Chondrocyte (in vitro differentiated cells): ENCODE results near the gene DNAH1. TPM values are rescaled to one million over a fixed set of nuclear protein-coding genes. Genes with fewer than 3 reads are reported as not detected.

Experiments
- DNase-seq: peaks from one replicate; pipeline ENCODE4 v3.0.0; 2021; ENCODE audit warnings: mixed read lengths, low spot score
- H3K27ac Mint-ChIP-seq: one replicate; pipeline ENCODE4 v1.8.0; 2021; ENCODE audit warnings: mild to moderate bottlenecking, moderate library complexity, mixed read lengths; ENCODE audit not compliant: unreplicated experiment
- H3K27me3 Mint-ChIP-seq: 2 replicates; pipeline ENCODE4 v1.8.0; 2021; ENCODE audit warnings: low read depth, mixed read lengths
- H3K36me3 Mint-ChIP-seq: 2 replicates; pipeline ENCODE4 v1.8.0; 2021; ENCODE audit warnings: low read depth, mixed read lengths
- H3K4me1 Mint-ChIP-seq: 2 replicates; pipeline ENCODE4 v1.8.0; 2021; ENCODE audit warnings: low read depth, mild to moderate bottlenecking, mixed read lengths
- H3K4me3 Mint-ChIP-seq: one replicate; pipeline ENCODE4 v1.8.0; 2021; ENCODE audit warnings: mild to moderate bottlenecking, moderate library complexity, mixed read lengths; ENCODE audit not compliant: unreplicated experiment
- H3K9me3 Mint-ChIP-seq: 2 replicates; pipeline ENCODE4 v1.8.0; 2021; ENCODE audit warnings: low read depth, mixed read lengths
- total RNA-seq: library from RNA; stranded (reverse); gene quantifications from 3 replicates; pipeline ENCODE4 v1.2.1, GENCODE V29; 2021
- TF ChIP-seq, protein P1 (sequence below): fragments of 200-600 bp; sonication (generic); IDR thresholded peaks from 2 replicates; pipeline ENCODE4 v1.5.0; 2021; ENCODE audit warnings: antibody characterized with exemption, mild to moderate bottlenecking, moderate library complexity

The DNAH1 gene
- total RNA-seq, 1 donor from 2014 or later: 5.0 TPM

GRCh38 chr3:52349131-52349530 lies 33.0 kb downstream of the DNAH1 start:
- Mint-ChIP-seq H3K4me1 (peaks cover 7% of the 10 kb centered on the region), H3K36me3 (peaks cover 7% of the 10 kb centered on the region), H3K4me3 (no peak overlapping the region), H3K27ac (no peak overlapping the region), H3K27me3 (no peaks in the 10 kb centered on the region), H3K9me3 (no peaks in the 10 kb centered on the region)
- peak; percentile 59 for DNase-seq
- TF ChIP-seq, protein P1, sequence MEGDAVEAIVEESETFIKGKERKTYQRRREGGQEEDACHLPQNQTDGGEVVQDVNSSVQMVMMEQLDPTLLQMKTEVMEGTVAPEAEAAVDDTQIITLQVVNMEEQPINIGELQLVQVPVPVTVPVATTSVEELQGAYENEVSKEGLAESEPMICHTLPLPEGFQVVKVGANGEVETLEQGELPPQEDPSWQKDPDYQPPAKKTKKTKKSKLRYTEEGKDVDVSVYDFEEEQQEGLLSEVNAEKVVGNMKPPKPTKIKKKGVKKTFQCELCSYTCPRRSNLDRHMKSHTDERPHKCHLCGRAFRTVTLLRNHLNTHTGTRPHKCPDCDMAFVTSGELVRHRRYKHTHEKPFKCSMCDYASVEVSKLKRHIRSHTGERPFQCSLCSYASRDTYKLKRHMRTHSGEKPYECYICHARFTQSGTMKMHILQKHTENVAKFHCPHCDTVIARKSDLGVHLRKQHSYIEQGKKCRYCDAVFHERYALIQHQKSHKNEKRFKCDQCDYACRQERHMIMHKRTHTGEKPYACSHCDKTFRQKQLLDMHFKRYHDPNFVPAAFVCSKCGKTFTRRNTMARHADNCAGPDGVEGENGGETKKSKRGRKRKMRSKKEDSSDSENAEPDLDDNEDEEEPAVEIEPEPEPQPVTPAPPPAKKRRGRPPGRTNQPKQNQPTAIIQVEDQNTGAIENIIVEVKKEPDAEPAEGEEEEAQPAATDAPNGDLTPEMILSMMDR: no peak

- H3K9me3 Mint-ChIP-seq: no peaks in the 10 kb centered on the region
- peaks cover 5% of the 10 kb centered on the region for H3K36me3 Mint-ChIP-seq
- H3K27me3 Mint-ChIP-seq: no peaks in the 10 kb centered on the region
- H3K27ac Mint-ChIP-seq: no peak overlapping the region
- no peak overlapping the region for H3K4me3 Mint-ChIP-seq
- H3K4me1 Mint-ChIP-seq: peaks cover 7% of the 10 kb centered on the region
- TF ChIP-seq, protein P1: no peak
- peak; percentile 85 for DNase-seq
Measured at GRCh38 chr3:52349611-52350395, 33.7 kb downstream of the DNAH1 start.

GRCh38 chr3:52350416-52350815 lies 34.3 kb downstream of the DNAH1 start:
- no peaks in the 10 kb centered on the region for H3K9me3 Mint-ChIP-seq
- no peaks in the 10 kb centered on the region for H3K27me3 Mint-ChIP-seq
- DNase-seq: peak; percentile 43

GRCh38 chr3:52350981-52351761 lies 35.1 kb downstream of the DNAH1 start:
- TF ChIP-seq, protein P1: no peak
- Mint-ChIP-seq H3K4me1 (peaks cover 7% of the 10 kb centered on the region), H3K4me3 (no peak overlapping the region), H3K27ac (no peak overlapping the region), H3K36me3 (peaks cover 5% of the 10 kb centered on the region), H3K9me3 (no peaks in the 10 kb centered on the region), H3K27me3 (no peaks in the 10 kb centered on the region)
- DNase-seq: peak; percentile 76

More at GRCh38 chr3:52350416-52350815, 34.3 kb downstream of the DNAH1 start:
- TF ChIP-seq, protein P1: no peak
- Mint-ChIP-seq H3K36me3 (peaks cover 5% of the 10 kb centered on the region), H3K4me3 (no peak overlapping the region), H3K27ac (no peak overlapping the region), H3K4me1 (peaks cover 7% of the 10 kb centered on the region)

- H3K36me3 Mint-ChIP-seq: peaks cover 5% of the 10 kb centered on the region
- H3K4me3 Mint-ChIP-seq: no peak overlapping the region
- TF ChIP-seq, protein P1: no peak
- no peak overlapping the region for H3K27ac Mint-ChIP-seq
- peaks cover 3% of the 10 kb centered on the region for H3K4me1 Mint-ChIP-seq
- H3K27me3 Mint-ChIP-seq: no peaks in the 10 kb centered on the region
- peak; percentile 48 for DNase-seq
- no peaks in the 10 kb centered on the region for H3K9me3 Mint-ChIP-seq
Measured at GRCh38 chr3:52351762-52352368, 35.7 kb downstream of the DNAH1 start.
